NCI-H2107 treated with DMSO at 0.1 percent for 48 hours (cell line): Measurements from ENCODE around the gene NEUROD4.
"Not testable (repeated sequence)": the region's sequence is repeated elsewhere in the genome, so short reads cannot be mapped to it uniquely, and the experiment has no call there.

Experiments
- DNase-seq: peaks from one replicate; lab custom pipeline; 2025; ENCODE audit not compliant: unreplicated experiment; lab: John Stamatoyannopoulos, UW

NEUROD4 gene

GRCh38 chr12:55019784-55020183 is at the start of gene NEUROD4:
TSS of gene NEUROD4 (plus strand) at chr12:55019974. CDS start at chr12:55026440, 6,466 bp downstream.
- DNase-seq: no peak

DNA sequence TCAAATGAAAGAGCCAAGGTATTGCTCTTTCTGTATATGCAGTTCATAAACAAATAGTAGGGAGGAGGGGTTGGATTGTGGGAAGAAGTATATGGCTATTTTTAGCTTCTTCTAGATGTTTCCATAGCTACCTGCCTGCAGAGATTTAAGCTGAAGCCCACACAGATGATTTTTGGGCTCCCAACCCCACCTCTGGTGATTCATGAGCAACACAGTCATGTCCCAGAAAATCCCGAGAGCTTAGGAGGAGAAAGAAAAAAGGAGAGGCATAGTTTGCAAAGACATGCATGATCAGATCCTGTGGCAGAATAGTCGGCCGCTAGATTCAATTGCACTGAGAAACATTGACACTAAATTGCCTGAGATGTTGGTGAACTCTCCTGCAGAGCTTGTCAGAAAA is 49.0 kb upstream of the NEUROD4 start:
- no peak for DNase-seq

- no peak for DNase-seq
Measured at GRCh38 chr12:54973556-54973955, 46.2 kb upstream of the NEUROD4 start.

- no peak for DNase-seq
Measured at GRCh38 chr12:54974279-54974678, 45.5 kb upstream of the NEUROD4 start.

- no peak for DNase-seq
Measured at GRCh38 chr12:54975272-54975671, 44.5 kb upstream of the NEUROD4 start.

GRCh38 chr12:54975875-54976274 is 43.9 kb upstream of the NEUROD4 start:
- DNase-seq: no peak

DNA sequence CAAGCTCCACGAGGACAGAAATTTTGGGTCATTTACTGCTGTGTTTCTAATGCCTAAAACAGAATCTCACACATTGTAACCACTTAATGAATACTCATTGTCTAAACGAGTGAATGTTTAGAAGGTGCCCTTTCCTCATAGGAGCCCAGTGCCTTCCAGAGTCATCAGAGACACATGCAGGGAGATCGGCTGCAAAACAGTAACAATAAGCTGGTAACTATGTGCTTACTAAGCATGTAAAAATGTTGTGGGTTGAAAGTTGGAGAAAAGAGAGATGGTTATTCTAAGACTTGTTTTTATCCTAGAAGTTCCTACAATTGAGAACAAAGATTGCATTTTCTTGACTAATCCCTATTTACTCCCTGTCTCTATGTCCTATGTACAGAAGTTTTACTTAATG is 42.6 kb upstream of the NEUROD4 start:
- no peak for DNase-seq

GRCh38 chr12:54977857-54978256 is 41.9 kb upstream of the NEUROD4 start:
- DNase-seq: no peak

GRCh38 chr12:54980341-54980740 is 39.4 kb upstream of the NEUROD4 start:
- DNase-seq: no peak

DNA sequence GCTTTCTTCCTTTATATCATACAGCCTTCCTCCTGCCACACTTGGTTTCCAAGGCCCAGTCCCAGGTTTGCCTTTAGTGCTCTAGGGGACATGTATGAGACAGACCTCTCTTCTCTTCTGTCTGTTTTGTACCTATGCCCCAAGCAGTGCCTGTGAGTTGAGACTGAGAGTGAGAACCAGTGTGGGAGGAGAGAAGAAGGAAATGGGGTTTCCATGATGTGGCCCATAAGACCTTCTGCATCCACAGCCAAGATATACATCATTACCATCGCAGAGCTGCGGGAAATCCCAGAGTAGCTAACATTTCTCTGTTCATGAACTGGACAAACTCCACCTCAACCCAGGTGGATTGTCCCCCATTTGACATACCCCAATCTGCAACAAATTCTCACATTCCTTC is 38.0 kb upstream of the NEUROD4 start:
- no peak for DNase-seq

DNA sequence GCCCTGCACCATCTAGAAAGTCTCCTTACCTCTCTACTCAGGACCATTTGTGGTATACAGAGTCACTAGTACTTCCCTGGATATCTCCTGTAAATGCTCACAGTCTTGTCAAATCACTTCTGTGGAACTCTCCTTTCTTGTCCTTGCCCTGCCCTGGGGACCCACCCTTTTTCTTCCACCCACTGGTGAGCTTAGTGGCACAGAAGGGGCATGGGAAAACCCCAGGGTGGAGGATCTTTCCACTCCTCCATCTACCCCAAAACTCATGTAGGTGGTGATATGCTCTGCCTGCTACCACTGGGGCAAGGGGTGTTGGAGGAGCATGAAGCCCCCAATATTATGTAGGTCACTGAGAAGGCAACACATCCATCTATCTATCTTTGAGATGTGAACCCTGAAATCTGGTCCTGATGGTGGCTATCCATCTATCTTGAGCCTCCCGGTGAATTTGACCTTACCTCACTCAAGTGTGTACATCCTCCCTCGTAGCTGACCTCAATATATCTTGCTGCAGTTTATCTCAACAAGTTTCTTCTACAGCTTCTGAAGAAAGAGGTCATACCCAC is 36.2 kb upstream of the NEUROD4 start:
- DNase-seq: no peak

- DNase-seq: no peak
Measured at GRCh38 chr12:54984658-54985376, 35.0 kb upstream of the NEUROD4 start, which contains the start of gene TESPA1. TSS of gene TESPA1 (minus strand) at chr12:54984762. CDS start at chr12:54974562, 10,200 bp downstream.

GRCh38 chr12:54986773-54987172 is 33.0 kb upstream of the NEUROD4 start:
- not testable (repeated sequence) for DNase-seq

DNA sequence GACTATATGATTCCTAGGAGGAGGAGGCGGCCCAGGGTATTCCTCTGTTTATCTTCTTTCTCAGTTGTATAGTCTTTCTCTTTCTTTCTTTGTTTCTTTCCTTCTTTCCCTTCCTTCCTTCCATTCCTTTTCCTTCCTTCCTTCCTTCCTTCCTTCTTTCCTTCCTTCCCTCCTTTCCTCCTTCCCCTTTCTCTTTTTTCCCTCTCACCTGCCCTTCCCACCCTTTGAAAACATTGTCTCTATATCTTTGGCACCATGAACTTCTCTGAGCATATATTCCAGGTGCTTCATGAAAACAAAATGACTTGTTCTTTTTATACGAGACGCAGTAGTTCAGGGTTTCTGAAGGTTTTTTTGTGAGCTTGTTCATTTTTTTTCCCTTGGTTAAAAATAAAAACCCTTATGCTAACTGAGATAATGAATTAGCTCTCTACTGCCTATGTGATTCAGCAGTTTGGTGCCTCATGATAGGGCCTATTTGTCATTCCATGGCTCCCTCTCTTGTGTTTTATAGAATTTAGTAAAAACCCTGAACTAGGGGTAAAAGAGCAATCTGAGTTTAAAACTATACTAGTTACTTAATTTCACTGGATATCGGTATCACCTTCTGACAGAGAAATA is 32.1 kb upstream of the NEUROD4 start:
- no peak for DNase-seq

DNA sequence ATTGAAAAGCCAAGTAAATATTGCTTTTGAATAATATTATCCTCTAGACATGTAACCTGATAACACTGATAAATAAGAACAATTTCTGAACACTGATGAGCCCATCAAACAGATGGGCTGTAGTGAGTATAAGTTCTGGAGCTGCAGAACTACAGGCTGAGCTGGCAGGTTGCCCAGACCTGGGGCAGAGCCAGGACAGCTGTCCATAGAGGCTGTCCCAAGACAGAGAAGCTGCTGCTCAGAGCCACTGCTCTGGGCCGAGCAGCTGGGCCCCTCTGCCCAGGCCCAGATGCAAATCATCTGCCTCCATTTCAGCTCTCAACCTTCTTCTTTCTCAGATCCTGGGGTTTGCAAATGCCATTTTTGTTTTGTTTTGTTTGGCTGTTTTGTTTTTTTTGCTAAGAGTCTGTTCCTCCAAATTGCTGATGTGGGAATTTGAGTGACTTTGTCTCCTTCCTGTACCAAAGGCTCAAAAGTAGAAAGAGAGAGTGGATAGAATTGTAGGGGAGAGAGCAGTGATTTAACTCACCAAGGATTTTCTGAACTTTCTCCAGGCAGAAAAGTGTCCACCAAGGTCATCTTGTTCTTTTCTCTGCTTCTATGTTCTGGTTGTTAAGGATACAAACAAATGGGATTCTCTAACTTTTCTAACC is 31.2 kb upstream of the NEUROD4 start:
- DNase-seq: no peak

GRCh38 chr12:54989829-54990228 is 29.9 kb upstream of the NEUROD4 start:
- DNase-seq: no peak

- DNase-seq: no peak
Measured at GRCh38 chr12:54991161-54991990, 28.4 kb upstream of the NEUROD4 start.

- DNase-seq: no peak
Measured at GRCh38 chr12:54991991-54992375, 27.8 kb upstream of the NEUROD4 start.

GRCh38 chr12:54993181-54993835 is 26.5 kb upstream of the NEUROD4 start:
- peak; percentile 84 for DNase-seq

DNA sequence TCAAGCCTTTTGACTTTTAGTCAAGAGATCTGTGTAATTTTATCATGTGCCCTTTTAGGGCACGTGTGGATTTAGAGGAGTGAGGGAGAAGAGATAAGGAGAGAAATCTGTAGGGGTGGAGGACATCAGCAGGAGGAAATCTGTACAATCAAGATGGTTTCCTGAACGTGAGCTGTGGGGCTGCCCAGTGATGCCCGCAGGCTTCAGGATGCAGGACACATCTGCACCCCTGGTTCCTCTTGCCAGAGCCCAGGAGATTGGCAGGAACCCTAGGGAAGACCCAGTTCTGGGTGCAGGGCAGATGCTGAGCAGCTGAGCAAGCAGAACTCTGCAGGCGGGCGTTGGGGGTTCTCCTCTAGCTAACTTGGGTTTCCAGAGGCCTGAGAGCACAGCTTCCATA is 23.6 kb upstream of the NEUROD4 start:
- DNase-seq: no peak
